Gastrocnemius medialis (tissue), 4 donors: Measurements from ENCODE around the gene WDR76.

Experiments
- POLR2A ChIP-seq, 2 donors: fragments of 450-650 bp; IDR thresholded peaks; one replicate each; pipeline ENCODE4 v1.6.1; 2017; ENCODE audit warnings: antibody characterized with exemption in 2 of 2, mild to moderate bottlenecking in 2 of 2, moderate library complexity in 2 of 2
- TF ChIP-seq, protein P1 (sequence below), 5 experiments: fragments of 450-650 bp in 3 of 5; fragments of 200-600 bp in 2 of 5; sonication (generic) in 2 of 5; IDR thresholded peaks in 4 of 5; conservative IDR thresholded peaks in 1 of 5; 1 replicate in 4 of 5; 2 replicates in 1 of 5; pipeline ENCODE4 v1.5.1; 2016 to 2019; ENCODE audit warnings: antibody characterized with exemption in 5 of 5, mild to moderate bottlenecking in 3 of 5, moderate library complexity in 3 of 5

DNA sequence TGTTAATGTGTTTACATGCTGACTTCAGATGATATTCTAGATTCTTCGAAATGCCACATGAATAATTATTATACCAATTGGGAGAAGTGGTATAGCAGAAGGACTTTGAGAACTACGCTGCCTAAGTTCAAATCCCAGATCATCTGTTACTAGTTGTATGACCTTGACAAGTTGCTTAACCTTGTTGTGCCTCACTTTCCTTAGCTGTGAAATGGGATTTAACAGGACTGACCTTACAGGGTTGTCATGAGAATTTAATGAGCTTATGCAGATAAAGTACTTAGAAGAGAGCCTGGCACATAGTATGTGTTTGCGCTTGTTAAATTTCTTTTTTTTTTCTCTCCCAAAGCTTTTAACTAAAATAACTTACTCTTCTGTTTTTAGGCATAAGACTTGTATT, 24.4 kb downstream of the WDR76 start:
- TF ChIP-seq, protein P1, sequence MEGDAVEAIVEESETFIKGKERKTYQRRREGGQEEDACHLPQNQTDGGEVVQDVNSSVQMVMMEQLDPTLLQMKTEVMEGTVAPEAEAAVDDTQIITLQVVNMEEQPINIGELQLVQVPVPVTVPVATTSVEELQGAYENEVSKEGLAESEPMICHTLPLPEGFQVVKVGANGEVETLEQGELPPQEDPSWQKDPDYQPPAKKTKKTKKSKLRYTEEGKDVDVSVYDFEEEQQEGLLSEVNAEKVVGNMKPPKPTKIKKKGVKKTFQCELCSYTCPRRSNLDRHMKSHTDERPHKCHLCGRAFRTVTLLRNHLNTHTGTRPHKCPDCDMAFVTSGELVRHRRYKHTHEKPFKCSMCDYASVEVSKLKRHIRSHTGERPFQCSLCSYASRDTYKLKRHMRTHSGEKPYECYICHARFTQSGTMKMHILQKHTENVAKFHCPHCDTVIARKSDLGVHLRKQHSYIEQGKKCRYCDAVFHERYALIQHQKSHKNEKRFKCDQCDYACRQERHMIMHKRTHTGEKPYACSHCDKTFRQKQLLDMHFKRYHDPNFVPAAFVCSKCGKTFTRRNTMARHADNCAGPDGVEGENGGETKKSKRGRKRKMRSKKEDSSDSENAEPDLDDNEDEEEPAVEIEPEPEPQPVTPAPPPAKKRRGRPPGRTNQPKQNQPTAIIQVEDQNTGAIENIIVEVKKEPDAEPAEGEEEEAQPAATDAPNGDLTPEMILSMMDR (IDR thresholded peaks at IDR 0.05 in 4 of 5, conservative IDR thresholded peaks at IDR 0.05 in 1 of 5): no peak
- TF ChIP-seq POLR2A (IDR thresholded peaks at IDR 0.05): no peak
